Thyroid gland (tissue), 4 donors: ENCODE measurements around the gene STH.

Experiments used
- CTCF ChIP-seq, 6 experiments: fragments of 200-600 bp in 3 of 6; fragments of 450-650 bp in 3 of 6; sonication (generic) in 3 of 6; IDR thresholded peaks; one replicate each; pipeline ENCODE4 v1.5.1; 2016 to 2019; ENCODE audit warnings: antibody characterized with exemption in 6 of 6, mild to moderate bottlenecking in 2 of 6, inconsistent platforms in 1 of 6, moderate library complexity in 1 of 6
- POLR2A ChIP-seq, 2 donors: fragments of 450-650 bp; IDR thresholded peaks; one replicate each; pipeline ENCODE4 v1.6.1; 2017; ENCODE audit warnings: antibody characterized with exemption in 2 of 2, mild to moderate bottlenecking in 2 of 2, moderate library complexity in 1 of 2

- TF ChIP-seq CTCF (IDR thresholded peaks at IDR 0.05), result no peak
- TF ChIP-seq POLR2A (IDR thresholded peaks at IDR 0.05), result no peak
These were observed 26.5 kb upstream of the STH start for GRCh38 chr17:45972531-45972930.
